Right lobe of liver (tissue), 4 donors: ENCODE measurements around the gene HNRNPC.

Experiments
- CTCF ChIP-seq, 4 donors: fragments of 200-600 bp in 3 of 4; fragments of 450-650 bp in 1 of 4; IDR thresholded peaks; one replicate each; pipeline versions ENCODE4 v1.5.1 to v1.8.0; 2016 to 2022; ENCODE audit warnings: antibody characterized with exemption in 4 of 4, mild to moderate bottlenecking in 2 of 4
- POLR2A ChIP-seq: fragments of 450-650 bp; IDR thresholded peaks from one replicate; pipeline ENCODE4 v1.6.1; 2017; ENCODE audit warnings: antibody characterized with exemption, mild to moderate bottlenecking
- donor health status: DM: no; HTN: no; CAD: no.
- donor health status: DM: no; HTN: no; CAD: no.
- donor health status: DM: no; HTN: yes; CAD: no.

DNA sequence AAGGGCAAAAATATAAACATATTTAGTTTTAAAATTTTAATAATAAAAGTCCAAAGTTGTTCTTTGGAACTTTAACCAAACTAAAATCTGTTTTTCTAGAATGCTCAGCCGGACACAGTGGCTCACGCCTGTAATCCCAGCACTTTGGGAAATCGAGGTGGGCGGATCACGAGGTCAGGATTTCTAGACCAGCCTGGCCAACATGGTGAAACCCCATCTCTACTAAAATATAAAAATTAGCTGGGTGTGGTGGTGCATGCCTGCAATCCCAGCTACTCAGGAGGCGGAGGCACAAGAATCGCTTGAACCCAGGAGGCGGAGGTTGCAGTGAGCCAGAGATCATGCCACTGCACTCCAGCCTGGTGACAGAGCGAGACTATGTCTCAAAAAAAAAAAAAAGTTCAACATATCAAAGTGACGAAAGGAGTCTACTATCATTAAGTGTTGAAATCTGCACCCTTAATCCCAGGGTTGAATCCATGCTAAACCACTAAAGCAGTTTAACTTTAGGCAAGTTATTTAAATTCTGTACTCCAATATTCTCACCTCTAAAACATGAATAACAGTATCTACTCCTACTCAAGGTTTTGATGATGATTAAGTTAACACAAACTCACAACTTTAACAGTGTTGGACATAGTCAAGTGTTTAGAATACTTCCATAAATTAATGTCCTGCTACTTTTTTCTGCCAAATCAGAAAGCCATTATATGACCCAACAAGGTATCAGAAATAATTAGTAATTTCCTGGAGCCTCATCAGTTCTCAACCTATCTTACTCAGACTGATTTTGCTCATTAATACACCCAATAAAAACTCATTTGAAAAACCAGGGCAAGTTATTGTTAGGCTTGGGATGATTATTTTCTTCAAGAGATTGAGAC is 11.0 kb downstream of the HNRNPC start:
- no peak for TF ChIP-seq POLR2A
- no peak for TF ChIP-seq CTCF (IDR thresholded peaks at IDR 0.05)
